Ishikawa (cell line): Measurements from ENCODE around the gene SRPX.

Source experiments
- CEBPB ChIP-seq: IDR thresholded peaks from 2 replicates; pipeline ENCODE4 v1.6.1; 2012
- CREB1 ChIP-seq: IDR thresholded peaks from 2 replicates; pipeline ENCODE4 v1.6.1; 2012; ENCODE audit warnings: low read depth
- EGR1 ChIP-seq: IDR thresholded peaks from 2 replicates; pipeline ENCODE4 v1.6.1; 2012
- EP300 ChIP-seq: IDR thresholded peaks from 2 replicates; pipeline ENCODE4 v1.6.1; 2012; ENCODE audit warnings: borderline replicate concordance
- FOXM1 ChIP-seq: IDR thresholded peaks from 2 replicates; pipeline ENCODE4 v1.6.1; 2012; ENCODE audit warnings: low read depth, borderline replicate concordance
- MAX ChIP-seq: IDR thresholded peaks from 2 replicates; pipeline ENCODE4 v1.6.1; 2012
- NFIC ChIP-seq: IDR thresholded peaks from 2 replicates; pipeline ENCODE4 v1.6.1; 2012
- RAD21 ChIP-seq: IDR thresholded peaks from 2 replicates; pipeline ENCODE4 v1.6.1; 2012; ENCODE audit warnings: low read depth
- REST ChIP-seq: IDR thresholded peaks from 2 replicates; pipeline ENCODE4 v1.6.1; 2012; ENCODE audit warnings: low read depth, mild to moderate bottlenecking
- TAF1 ChIP-seq: IDR thresholded peaks from 2 replicates; pipeline ENCODE4 v1.6.1; 2012; ENCODE audit warnings: low read depth, mild to moderate bottlenecking
- TCF12 ChIP-seq: IDR thresholded peaks from 2 replicates; pipeline ENCODE4 v1.6.1; 2012; ENCODE audit warnings: low read depth
- TEAD4 ChIP-seq: IDR thresholded peaks from 2 replicates; pipeline ENCODE4 v1.6.1; 2012
- USF1 ChIP-seq: IDR thresholded peaks from 2 replicates; pipeline ENCODE4 v1.6.1; 2012
- YY1 ChIP-seq: IDR thresholded peaks from 2 replicates; pipeline ENCODE4 v1.6.1; 2012; ENCODE audit warnings: low read depth
- ZBTB7A ChIP-seq: IDR thresholded peaks from 2 replicates; pipeline ENCODE4 v1.6.1; 2012; ENCODE audit warnings: low read depth

The SRPX gene

GRCh38 chrX:38166478-38167083, 54.1 kb downstream of the SRPX start:
- no peak for TF ChIP-seq FOXM1
- no peak for TF ChIP-seq MAX
- no peak for TF ChIP-seq REST
- peak; percentile 44 for TF ChIP-seq RAD21

GRCh38 chrX:38165023-38165422, 55.6 kb downstream of the SRPX start:
- TF ChIP-seq CEBPB (no peak), MAX (no peak), NFIC (no peak), ZBTB7A (no peak), EGR1 (no peak), TAF1 (no peak), CREB1 (no peak), REST (no peak), FOXM1 (no peak), USF1 (no peak), TEAD4 (no peak), RAD21 (no peak), YY1 (no peak), EP300 (no peak), TCF12 (no peak)

GRCh38 chrX:38163193-38163592, 57.5 kb downstream of the SRPX start:
- TF ChIP-seq USF1 (no peak), REST (no peak), RAD21 (no peak), CREB1 (no peak), FOXM1 (no peak), YY1 (no peak), TAF1 (no peak), MAX (no peak), CEBPB (no peak), TCF12 (no peak), NFIC (no peak), EGR1 (no peak), EP300 (no peak), TEAD4 (no peak), ZBTB7A (no peak)

GRCh38 chrX:38156838-38157237, 63.8 kb downstream of the SRPX start:
- no peak for TF ChIP-seq FOXM1
- TF ChIP-seq MAX, result no peak
- TF ChIP-seq CEBPB, result no peak

GRCh38 chrX:38154818-38155217, 65.9 kb downstream of the SRPX start:
- no peak for TF ChIP-seq TCF12
- TF ChIP-seq TAF1, result no peak
- TF ChIP-seq FOXM1, result no peak
- no peak for TF ChIP-seq CREB1
- TF ChIP-seq ZBTB7A, result no peak
- no peak for TF ChIP-seq TEAD4
- TF ChIP-seq CEBPB, result no peak
- TF ChIP-seq USF1, result no peak
- no peak for TF ChIP-seq REST
- no peak for TF ChIP-seq YY1
- no peak for TF ChIP-seq MAX
- no peak for TF ChIP-seq NFIC
- TF ChIP-seq EP300, result no peak
- no peak for TF ChIP-seq RAD21
- no peak for TF ChIP-seq EGR1
